Neural progenitor cell (in vitro differentiated cells): Measurements from ENCODE around the gene ICA1L. TPM values are rescaled to one million over a fixed set of nuclear protein-coding genes. Genes with fewer than 3 reads are reported as not detected.

Source experiments
- DNase-seq: peaks from one replicate; pipeline ENCODE4 v3.0.0-alpha.2; 2016; ENCODE audit warnings: low spot score
- H2AFZ ChIP-seq: fragments of 200-600 bp; sonication (generic); replicated peaks from 2 replicates; pipeline ENCODE4 v1.6.1; 2016; ENCODE audit warnings: antibody characterized with exemption
- H3F3A ChIP-seq: fragments of 200-600 bp; sonication (generic); 2 replicates; pipeline ENCODE4 v1.6.1; 2016; ENCODE audit warnings: antibody characterized with exemption, low read depth
- H3K27ac ChIP-seq: fragments of 200-600 bp; sonication (generic); 2 replicates; pipeline ENCODE4 v1.5.1; 2016; ENCODE audit warnings: mild to moderate bottlenecking
- H3K27me3 ChIP-seq: fragments of 200-600 bp; sonication (generic); 2 replicates; pipeline ENCODE4 v1.6.1; 2016; ENCODE audit warnings: mild to moderate bottlenecking, moderate library complexity
- H3K36me3 ChIP-seq: fragments of 200-600 bp; sonication (generic); 2 replicates; pipeline ENCODE4 v1.5.1; 2016
- H3K4me1 ChIP-seq: fragments of 200-600 bp; sonication (generic); 2 replicates; pipeline ENCODE4 v1.6.1; 2016; ENCODE audit warnings: mixed run types
- H3K4me2 ChIP-seq: fragments of 200-600 bp; sonication (generic); 2 replicates; pipeline ENCODE4 v1.6.1; 2016
- H3K4me3 ChIP-seq: fragments of 200-600 bp; sonication (generic); 2 replicates; pipeline ENCODE4 v1.5.1; 2016
- H3K79me2 ChIP-seq: fragments of 200-600 bp; sonication (generic); 2 replicates; pipeline ENCODE4 v1.6.1; 2016; ENCODE audit warnings: low read depth
- H3K9ac ChIP-seq: fragments of 200-600 bp; sonication (generic); 2 replicates; pipeline ENCODE4 v1.6.1; 2016
- H3K9me3 ChIP-seq: fragments of 200-600 bp; sonication (generic); 2 replicates; pipeline ENCODE4 v1.5.1; 2016; ENCODE audit warnings: low read depth
- H4K20me1 ChIP-seq: fragments of 200-600 bp; sonication (generic); 2 replicates; pipeline ENCODE4 v1.6.1; 2016; ENCODE audit warnings: low read depth
- H3K27ac Mint-ChIP-seq: 3 replicates; pipeline ENCODE4 v1.8.0; 2021; ENCODE audit warnings: mixed read lengths
- H3K27me3 Mint-ChIP-seq: 2 replicates; pipeline ENCODE4 v1.8.0; 2022; ENCODE audit warnings: low read depth, mild to moderate bottlenecking, inconsistent platforms, moderate library complexity, mixed read lengths; ENCODE audit not compliant: insufficient read depth
- H3K36me3 Mint-ChIP-seq: 3 replicates; pipeline ENCODE4 v1.8.0; 2021; ENCODE audit warnings: mixed read lengths
- H3K4me1 Mint-ChIP-seq: 3 replicates; pipeline ENCODE4 v1.8.0; 2021; ENCODE audit warnings: mixed read lengths
- H3K4me3 Mint-ChIP-seq: 3 replicates; pipeline ENCODE4 v1.8.0; 2021; ENCODE audit warnings: mild to moderate bottlenecking, moderate library complexity, mixed read lengths
- H3K9me3 Mint-ChIP-seq: 3 replicates; pipeline ENCODE4 v1.8.0; 2020; ENCODE audit warnings: mixed read lengths
- CTCF ChIP-seq: fragments of 200-600 bp; sonication (generic); IDR thresholded peaks from 2 replicates; pipeline ENCODE4 v1.5.1; 2017; ENCODE audit warnings: antibody characterized with exemption, mild to moderate bottlenecking
- EZH2 ChIP-seq: fragments of 200-600 bp; sonication (generic); IDR thresholded peaks from 2 replicates; pipeline ENCODE4 v1.6.1; 2017; ENCODE audit warnings: antibody characterized with exemption, mild to moderate bottlenecking, moderate library complexity
- EZH2phosphoT487 ChIP-seq: fragments of 200-600 bp; sonication (generic); IDR thresholded peaks from 2 replicates; pipeline ENCODE4 v1.6.1; 2017; ENCODE audit warnings: antibody characterized with exemption
- total RNA-seq: library from RNA; depleted of rRNA; stranded (reverse); fragments of >200 nt; gene quantifications from 2 replicates; pipeline ENCODE4 v1.2.3, GENCODE V29; 2015; ENCODE audit warnings: low replicate concordance

ICA1L gene
- total RNA-seq, 1 donor from 2014 or later, result 27.5 TPM

GRCh38 chr2:202817771-202818170 lies 53.8 kb downstream of the ICA1L start:
- no peak overlapping the region for H3K4me3 Mint-ChIP-seq
- no peak overlapping the region for H3K4me2 ChIP-seq
- no peaks in the 10 kb centered on the region for H3K36me3 ChIP-seq
- no peaks in the 10 kb centered on the region for H3F3A ChIP-seq
- H4K20me1 ChIP-seq, result no peaks in the 10 kb centered on the region
- no peaks in the 10 kb centered on the region for H3K27me3 Mint-ChIP-seq
- no peaks in the 10 kb centered on the region for H3K4me1 ChIP-seq
- peaks cover 4% of the 10 kb centered on the region for H3K9me3 Mint-ChIP-seq
- H3K4me1 Mint-ChIP-seq, result peaks cover 2% of the 10 kb centered on the region
- no peaks in the 10 kb centered on the region for H3K9me3 ChIP-seq
- no peaks in the 10 kb centered on the region for H3K27me3 ChIP-seq
- no peak for DNase-seq
- no peak overlapping the region for H2AFZ ChIP-seq
- no peak overlapping the region for H3K4me3 ChIP-seq
- TF ChIP-seq CTCF (no peak), EZH2 (no peak), EZH2phosphoT487 (no peak)
- no peak overlapping the region for H3K27ac ChIP-seq
- H3K36me3 Mint-ChIP-seq, result peaks cover 14% of the 10 kb centered on the region
- no peak overlapping the region for H3K27ac Mint-ChIP-seq
- no peak overlapping the region for H3K9ac ChIP-seq
- H3K79me2 ChIP-seq, result no peaks in the 10 kb centered on the region

- Mint-ChIP-seq H3K4me1 (peaks cover 2% of the 10 kb centered on the region), H3K27ac (peak overlapping the region; percentile 39), H3K4me3 (no peak overlapping the region), H3K27me3 (no peaks in the 10 kb centered on the region), H3K36me3 (peaks cover 24% of the 10 kb centered on the region), H3K9me3 (peaks cover 7% of the 10 kb centered on the region)
- H2AFZ ChIP-seq, result no peak overlapping the region
- TF ChIP-seq EZH2phosphoT487 (no peak), CTCF (no peak), EZH2 (no peak)
- H3K27ac ChIP-seq, result no peak overlapping the region
- H3F3A ChIP-seq, result no peaks in the 10 kb centered on the region
- H3K4me2 ChIP-seq, result no peak overlapping the region
- H3K4me1 ChIP-seq, result no peaks in the 10 kb centered on the region
- H3K27me3 ChIP-seq, result no peaks in the 10 kb centered on the region
- no peak overlapping the region for H3K4me3 ChIP-seq
- no peaks in the 10 kb centered on the region for H4K20me1 ChIP-seq
- no peak overlapping the region for H3K9ac ChIP-seq
- no peaks in the 10 kb centered on the region for H3K79me2 ChIP-seq
- H3K9me3 ChIP-seq, result no peaks in the 10 kb centered on the region
- no peaks in the 10 kb centered on the region for H3K36me3 ChIP-seq
- DNase-seq, result no peak
These were observed 55.8 kb downstream of the ICA1L start for GRCh38 chr2:202815548-202816360.

GRCh38 chr2:202814226-202814625 lies 57.3 kb downstream of the ICA1L start:
- H2AFZ ChIP-seq, result no peak overlapping the region
- no peaks in the 10 kb centered on the region for H3F3A ChIP-seq
- H3K36me3 ChIP-seq, result no peaks in the 10 kb centered on the region
- H3K4me3 Mint-ChIP-seq, result no peak overlapping the region
- no peak overlapping the region for H3K4me2 ChIP-seq
- peaks cover 2% of the 10 kb centered on the region for H3K4me1 Mint-ChIP-seq
- no peaks in the 10 kb centered on the region for H3K79me2 ChIP-seq
- H3K27ac Mint-ChIP-seq, result no peak overlapping the region
- peaks cover 7% of the 10 kb centered on the region for H3K9me3 Mint-ChIP-seq
- H3K4me3 ChIP-seq, result no peak overlapping the region
- H3K27ac ChIP-seq, result no peak overlapping the region
- no peak for DNase-seq
- TF ChIP-seq EZH2, result no peak
- no peaks in the 10 kb centered on the region for H3K4me1 ChIP-seq
- no peak overlapping the region for H3K9ac ChIP-seq
- peaks cover 29% of the 10 kb centered on the region for H3K36me3 Mint-ChIP-seq
- H3K9me3 ChIP-seq, result no peaks in the 10 kb centered on the region
- H3K27me3 Mint-ChIP-seq, result no peaks in the 10 kb centered on the region
- no peaks in the 10 kb centered on the region for H4K20me1 ChIP-seq
- no peaks in the 10 kb centered on the region for H3K27me3 ChIP-seq

- Histone ChIP-seq H3K9ac (no peak overlapping the region), H3K27me3 (no peaks in the 10 kb centered on the region), H3K36me3 (no peaks in the 10 kb centered on the region), H3K4me1 (no peaks in the 10 kb centered on the region), H3K27ac (no peak overlapping the region), H3F3A (no peaks in the 10 kb centered on the region), H4K20me1 (no peaks in the 10 kb centered on the region), H2AFZ (no peak overlapping the region), H3K9me3 (no peaks in the 10 kb centered on the region), H3K79me2 (no peaks in the 10 kb centered on the region), H3K4me3 (no peak overlapping the region), H3K4me2 (no peak overlapping the region)
- no peak for DNase-seq
- H3K27me3 Mint-ChIP-seq, result no peaks in the 10 kb centered on the region
- TF ChIP-seq CTCF, result no peak
- TF ChIP-seq EZH2, result no peak
- TF ChIP-seq EZH2phosphoT487, result no peak
- H3K4me3 Mint-ChIP-seq, result no peak overlapping the region
- peaks cover 7% of the 10 kb centered on the region for H3K9me3 Mint-ChIP-seq
- H3K4me1 Mint-ChIP-seq, result peaks cover 2% of the 10 kb centered on the region
- peaks cover 35% of the 10 kb centered on the region for H3K36me3 Mint-ChIP-seq
- no peak overlapping the region for H3K27ac Mint-ChIP-seq
These were observed 58.2 kb downstream of the ICA1L start for GRCh38 chr2:202813387-202813786.
